Breast epithelium (tissue), 4 donors: ENCODE measurements around the gene ATP5F1B. TPM values are rescaled to one million over a fixed set of nuclear protein-coding genes. Genes with fewer than 3 reads are reported as not detected.

Source experiments
- DNase-seq, 2 donors: peaks; one replicate each; pipeline ENCODE4 v3.0.0-alpha.2; 2019; ENCODE audit warnings: low spot score in 2 of 2
- H3K27ac ChIP-seq, 2 donors: fragments of 200-600 bp; sonication (generic) in 1 of 2; one replicate each; pipeline ENCODE4 v1.5.1; 2016 to 2019; ENCODE audit warnings: mild to moderate bottlenecking in 1 of 2
- H3K27me3 ChIP-seq, 2 donors: fragments of 200-600 bp; sonication (generic) in 1 of 2; one replicate each; pipeline versions ENCODE4 v1.5.1 to v1.6.0; 2017 to 2019; ENCODE audit warnings: control low read depth in 1 of 2, mild to moderate bottlenecking in 1 of 2
- H3K36me3 ChIP-seq: fragments of 200-600 bp; one replicate; pipeline ENCODE4 v1.5.1; 2019
- H3K4me1 ChIP-seq, 2 donors: fragments of 200-600 bp; sonication (generic); one replicate each; pipeline ENCODE4 v1.5.1; 2016 to 2019; ENCODE audit warnings: control low read depth in 1 of 2
- H3K4me3 ChIP-seq, 3 donors: fragments of 200-600 bp; sonication (generic); 1 replicate in 2 of 3; 2 replicates in 1 of 3; pipeline ENCODE4 v1.5.1; 2016 to 2019; ENCODE audit warnings: mild to moderate bottlenecking in 3 of 3, moderate library complexity in 2 of 3
- H3K9me3 ChIP-seq, 2 donors: fragments of 200-600 bp; sonication (generic) in 1 of 2; one replicate each; pipeline ENCODE4 v1.5.1; 2016 to 2019; ENCODE audit warnings: control low read depth in 1 of 2
- POLR2A ChIP-seq: fragments of 450-650 bp; IDR thresholded peaks from one replicate; pipeline ENCODE4 v1.6.1; 2016; ENCODE audit warnings: antibody characterized with exemption, mild to moderate bottlenecking, moderate library complexity
- POLR2AphosphoS5 ChIP-seq, 3 donors: sonication (generic); formaldehyde crosslinking; IDR thresholded peaks; one replicate each; pipeline ENCODE4 v1.6.1; 2017; ENCODE audit warnings: antibody characterized with exemption in 3 of 3
- intact Hi-C: fragments of 100-400 bp; cut with DNase I; formaldehyde crosslinking; loops from one replicate; pipeline ENCODE4 v1.15.1; 2023; ENCODE audit warnings: low total_unique reads
- total RNA-seq, 3 donors: library from RNA; depleted of rRNA; stranded (reverse); fragments of >200 nt; gene quantifications; one replicate each; pipeline ENCODE4 v1.1.0, GENCODE V29; 2016
- TF ChIP-seq, protein P1 (sequence below), 3 donors: fragments of 450-650 bp; IDR thresholded peaks; one replicate each; pipeline ENCODE4 v1.5.1; 2016 to 2017; ENCODE audit warnings: antibody characterized with exemption in 3 of 3, mild to moderate bottlenecking in 3 of 3, moderate library complexity in 3 of 3

The ATP5F1B gene
- total RNA-seq, 3 donors from 2014 or later: 310 to 369 (median 328) TPM

DNA sequence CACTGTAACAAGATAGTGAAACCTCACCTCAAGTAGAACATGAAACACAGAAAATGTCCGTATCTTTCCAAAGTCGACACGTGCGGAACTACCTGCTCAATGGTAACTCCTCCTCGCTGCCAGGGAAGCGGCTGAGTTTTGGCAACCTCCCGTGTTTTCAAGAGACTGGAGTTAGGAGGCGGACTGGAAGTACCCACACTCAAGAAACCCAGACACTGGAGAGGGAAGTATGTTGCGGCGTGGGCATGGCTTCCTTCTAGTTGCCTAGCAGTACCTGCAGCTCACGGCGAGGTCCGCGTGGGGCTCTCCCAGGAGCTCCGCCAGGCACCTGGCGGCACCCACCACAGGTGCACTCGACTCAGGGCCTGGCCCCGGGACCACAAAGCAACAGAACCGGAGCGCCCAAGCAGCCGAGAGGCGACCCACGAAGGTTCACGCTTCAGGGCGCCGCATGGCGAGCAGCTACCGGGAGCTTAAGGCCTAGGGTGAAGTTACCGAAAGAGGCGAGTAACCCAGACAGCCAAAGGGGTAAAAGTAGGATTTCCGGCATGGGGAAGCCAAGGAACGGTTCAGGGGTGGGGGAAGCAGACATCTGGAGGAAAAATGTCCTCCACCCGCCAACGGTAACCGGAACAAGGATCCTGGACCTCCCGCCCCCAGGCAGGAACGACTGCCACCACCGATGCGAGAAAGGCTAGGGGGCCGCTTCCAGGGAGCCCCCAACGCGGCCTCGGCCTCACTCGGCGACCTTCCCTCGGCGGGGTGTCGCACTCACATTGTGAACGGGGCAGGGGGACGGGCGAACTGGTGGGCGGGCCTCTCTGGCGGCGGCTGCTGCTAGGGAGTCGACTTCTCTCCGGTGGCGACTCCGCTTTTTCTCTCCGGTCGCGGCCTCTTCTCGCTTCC is 41.7 kb upstream of the ATP5F1B start:
- Histone ChIP-seq H3K9me3 (no peaks in the 10 kb centered on the region), H3K4me3 (peak overlapping the region; percentile 82 to 99 (median 97)), H3K27ac (peak overlapping the region; percentile 100), H3K4me1 (peaks cover 0 to 4% of the 10 kb centered on the region in 2 donors), H3K27me3 (no peaks in the 10 kb centered on the region), H3K36me3 (no peaks in the 10 kb centered on the region)
- TF ChIP-seq POLR2AphosphoS5 (IDR thresholded peaks at IDR 0.05) (peak in 1 of 3 donors; percentile 28), POLR2A (no peak)
- TF ChIP-seq, protein P1, sequence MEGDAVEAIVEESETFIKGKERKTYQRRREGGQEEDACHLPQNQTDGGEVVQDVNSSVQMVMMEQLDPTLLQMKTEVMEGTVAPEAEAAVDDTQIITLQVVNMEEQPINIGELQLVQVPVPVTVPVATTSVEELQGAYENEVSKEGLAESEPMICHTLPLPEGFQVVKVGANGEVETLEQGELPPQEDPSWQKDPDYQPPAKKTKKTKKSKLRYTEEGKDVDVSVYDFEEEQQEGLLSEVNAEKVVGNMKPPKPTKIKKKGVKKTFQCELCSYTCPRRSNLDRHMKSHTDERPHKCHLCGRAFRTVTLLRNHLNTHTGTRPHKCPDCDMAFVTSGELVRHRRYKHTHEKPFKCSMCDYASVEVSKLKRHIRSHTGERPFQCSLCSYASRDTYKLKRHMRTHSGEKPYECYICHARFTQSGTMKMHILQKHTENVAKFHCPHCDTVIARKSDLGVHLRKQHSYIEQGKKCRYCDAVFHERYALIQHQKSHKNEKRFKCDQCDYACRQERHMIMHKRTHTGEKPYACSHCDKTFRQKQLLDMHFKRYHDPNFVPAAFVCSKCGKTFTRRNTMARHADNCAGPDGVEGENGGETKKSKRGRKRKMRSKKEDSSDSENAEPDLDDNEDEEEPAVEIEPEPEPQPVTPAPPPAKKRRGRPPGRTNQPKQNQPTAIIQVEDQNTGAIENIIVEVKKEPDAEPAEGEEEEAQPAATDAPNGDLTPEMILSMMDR (IDR thresholded peaks at IDR 0.05): no peak
- peak; percentile 56 to 62 for DNase-seq
- intact Hi-C loops: loop anchor here (10.0 kb wide), 1 partner anchor 53 kb away; the partner anchor contains the start of gene BAZ2A

DNA sequence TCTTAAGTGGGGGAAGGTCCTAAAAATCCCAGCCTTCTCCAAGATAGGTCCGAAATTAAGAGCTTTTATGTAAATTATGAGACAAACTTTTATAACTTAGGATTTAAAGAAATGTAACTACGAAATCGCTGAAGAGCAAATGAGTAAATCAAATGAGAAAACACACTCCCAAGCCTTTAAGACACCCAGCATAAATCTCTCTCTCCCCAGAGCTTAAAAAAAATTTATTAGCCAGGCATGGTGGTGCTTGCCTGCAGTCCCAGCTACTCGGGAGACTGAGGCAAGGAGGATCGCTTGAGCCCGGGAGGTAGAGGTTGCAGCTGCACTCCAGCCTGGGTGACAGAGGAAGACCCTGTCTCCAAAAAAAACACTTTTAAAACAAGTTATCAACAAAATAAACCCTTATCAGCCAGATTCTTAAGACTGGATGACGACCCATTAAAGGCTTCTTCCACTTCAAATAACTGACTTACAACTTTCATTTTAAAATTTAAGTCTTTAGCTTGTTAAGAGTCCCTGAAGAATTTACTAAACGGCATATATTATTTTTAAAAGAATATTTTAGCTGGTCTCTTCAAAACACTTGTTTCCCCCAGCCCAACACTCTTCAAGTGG is 39.1 kb upstream of the ATP5F1B start:
- peak overlapping the region; percentile 2 to 99 (median 97) for H3K4me3 ChIP-seq
- no peaks in the 10 kb centered on the region for H3K9me3 ChIP-seq
- H3K27me3 ChIP-seq: no peaks in the 10 kb centered on the region
- no peaks in the 10 kb centered on the region for H3K36me3 ChIP-seq
- DNase-seq: peak in 1 of 2 donors; percentile 19
- TF ChIP-seq, protein P1 (IDR thresholded peaks at IDR 0.05): no peak
- TF ChIP-seq POLR2AphosphoS5 (IDR thresholded peaks at IDR 0.05) (no peak), POLR2A (no peak)
- H3K27ac ChIP-seq: peak overlapping the region; percentile 1 to 73
- peaks cover 0 to 4% of the 10 kb centered on the region in 2 donors for H3K4me1 ChIP-seq
- intact Hi-C loops: loop anchor here (10.0 kb wide), 1 partner anchor 50 kb away; the partner anchor contains the start of gene BAZ2A

DNA sequence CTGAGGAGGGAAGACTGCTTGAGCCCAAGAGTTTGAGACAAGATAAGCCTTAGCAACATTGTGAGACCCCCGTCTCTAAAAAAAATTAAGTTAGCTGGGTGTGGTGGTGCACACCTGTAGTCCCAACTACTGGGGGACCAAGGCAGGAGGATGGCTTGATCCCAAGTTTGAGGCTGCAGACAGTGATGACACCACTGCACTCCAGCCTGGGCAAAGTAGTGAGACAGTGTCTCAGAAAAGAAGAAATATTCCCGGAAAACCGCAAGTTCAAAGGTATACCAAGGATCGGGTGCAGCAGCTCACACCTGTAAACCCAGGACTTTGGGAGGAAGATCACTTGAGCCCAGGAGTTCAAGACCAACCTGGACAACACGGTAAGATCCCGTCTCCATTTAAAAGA is 36.5 kb upstream of the ATP5F1B start:
- Histone ChIP-seq H3K4me3 (no peak overlapping the region), H3K27ac (no peak overlapping the region), H3K9me3 (no peaks in the 10 kb centered on the region), H3K27me3 (no peaks in the 10 kb centered on the region), H3K4me1 (peaks cover 0 to 4% of the 10 kb centered on the region in 2 donors), H3K36me3 (no peaks in the 10 kb centered on the region)
- TF ChIP-seq POLR2AphosphoS5 (IDR thresholded peaks at IDR 0.05) (no peak), POLR2A (no peak)
- TF ChIP-seq, protein P1 (IDR thresholded peaks at IDR 0.05): no peak
- intact Hi-C loops: loop anchor here (10.0 kb wide), 1 partner anchor 48 kb away; the partner anchor contains the start of gene BAZ2A
- DNase-seq: no peak

DNA sequence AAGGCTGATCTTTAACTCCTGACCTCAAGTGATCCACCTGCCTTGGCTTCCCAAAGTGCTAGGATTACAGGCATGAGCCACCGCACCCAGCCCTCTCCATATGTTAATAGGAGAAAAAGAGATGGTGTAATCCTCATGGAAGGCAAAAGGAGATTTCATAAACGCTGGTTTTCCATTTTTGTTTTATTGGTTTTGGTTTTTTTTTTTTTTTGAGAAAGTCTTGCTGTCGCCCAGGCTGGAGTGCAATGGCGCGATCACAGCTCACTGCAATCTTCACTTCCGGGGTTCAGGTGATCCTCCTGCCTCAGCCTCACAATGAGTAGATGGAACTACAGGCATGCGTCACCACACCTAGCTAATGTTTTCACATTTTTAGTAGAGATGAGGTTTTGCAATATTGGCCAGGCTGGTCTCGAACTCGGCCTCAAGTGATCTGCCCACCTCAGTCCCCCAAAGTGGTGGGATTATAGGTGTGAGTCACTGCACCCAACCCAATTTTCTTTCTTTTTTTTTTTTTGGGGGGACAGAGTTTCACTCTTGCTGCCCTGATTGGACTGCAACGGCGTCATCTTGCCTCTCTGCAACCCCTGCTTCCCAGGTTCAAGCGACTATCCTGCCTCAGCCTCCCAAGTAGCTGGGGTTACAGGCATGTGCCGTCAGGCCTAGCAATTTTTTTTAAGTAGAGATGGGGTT is 34.2 kb upstream of the ATP5F1B start:
- Histone ChIP-seq H3K27ac (no peak overlapping the region), H3K36me3 (no peaks in the 10 kb centered on the region), H3K4me1 (no peaks in the 10 kb centered on the region), H3K4me3 (no peak overlapping the region), H3K9me3 (no peaks in the 10 kb centered on the region), H3K27me3 (no peaks in the 10 kb centered on the region)
- intact Hi-C loops: loop anchor here (10.0 kb wide), 1 partner anchor 45 kb away; the partner anchor contains the start of gene BAZ2A
- TF ChIP-seq, protein P1 (IDR thresholded peaks at IDR 0.05): no peak
- TF ChIP-seq POLR2A: no peak
- TF ChIP-seq POLR2AphosphoS5 (IDR thresholded peaks at IDR 0.05): no peak
- no peak for DNase-seq
